SU-DHL-6 (cell line): ENCODE results near the gene UBA5.

Experiments used
- CTCF ChIP-seq: fragments of 200-600 bp; sonication (generic); IDR thresholded peaks from one replicate; pipeline ENCODE4 v1.5.1; 2017; ENCODE audit warnings: antibody characterized with exemption, mild to moderate bottlenecking, low read length, moderate library complexity; ENCODE audit not compliant: insufficient read depth, poor library complexity, severe bottlenecking
- EZH2phosphoT487 ChIP-seq: fragments of 200-600 bp; sonication (generic), shearing (Covaris generic); conservative IDR thresholded peaks from 2 replicates; pipeline ENCODE4 v1.6.1; 2018; ENCODE audit warnings: mild to moderate bottlenecking, antibody characterized with exemption, low read length, moderate library complexity, mixed read lengths

- TF ChIP-seq CTCF: no peak
- TF ChIP-seq EZH2phosphoT487: no peak
Measured at GRCh38 chr3:132643366-132643765, 16.8 kb upstream of the UBA5 start.
